ENCODE data around the gene NR2C2AP. TPM values are rescaled to one million over a fixed set of nuclear protein-coding genes. Genes with fewer than 3 reads are reported as not detected.

The NR2C2AP gene
- total and polyA plus RNA-seq, 2 of the 13 experiments (the other 11 are each of a cell fraction or from before 2014, with no cell fraction given) = 12.2 to 26.8 TPM

DNA sequence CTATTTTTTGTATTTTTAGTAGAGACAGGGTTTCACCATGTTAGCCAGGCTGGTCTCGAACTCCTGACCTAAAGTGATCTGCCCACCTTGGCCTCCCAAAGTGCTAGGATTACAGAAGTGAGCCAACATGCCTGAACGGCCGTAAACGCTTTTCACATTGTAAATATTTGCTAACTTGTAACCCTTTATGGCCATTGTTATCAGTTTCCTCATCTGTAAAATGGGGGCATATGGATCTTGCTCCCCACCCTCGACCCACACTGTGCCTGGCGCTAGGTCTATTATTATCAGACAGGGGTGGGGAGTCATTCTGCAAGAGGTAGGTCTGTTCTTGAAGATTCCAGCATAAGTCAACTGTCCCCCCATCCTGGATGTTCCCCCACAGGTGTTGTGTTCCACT lies 20.4 kb upstream of the NR2C2AP start:
- FAIRE-seq (no peak), ATAC-seq (no peak), DNase-seq (ENCODE audit: low spot score) (no peak)
- H3K9ac ChIP-seq (ENCODE audit: insufficient read depth, low read depth, low read length) = no peak overlapping the region
- 17% methylated on average over 6 of the region's 6 CpGs for WGBS (ENCODE audit: low lambda C conversion rate)
- H3K9me3 ChIP-seq (ENCODE audit: low read length) = no peaks in the 10 kb centered on the region
- no peak overlapping the region for H3K4me2 ChIP-seq (ENCODE audit: low read depth, low read length)
- ChIA-PET POLR2A (no interaction called here), CTCF (ENCODE audit: low intra/inter-chr PET ratio, low total read pairs) (no interaction called here)
- H4K20me1 ChIP-seq (ENCODE audit: insufficient read depth, low read length) = no peaks in the 10 kb centered on the region
- no peak overlapping the region for H3K4me3 ChIP-seq (replicated peaks in 1 of 3; ENCODE audit: insufficient read depth in 1 of 3, low read depth in 2 of 3, low read length in 3 of 3)
- peaks cover 6 to 36% of the 10 kb centered on the region in 2 experiments for H3K27me3 ChIP-seq (ENCODE audit: control insufficient read depth in 1 of 2, insufficient read depth in 2 of 2, low read length in 2 of 2)
- no peaks in the 10 kb centered on the region for H3K79me2 ChIP-seq (ENCODE audit: insufficient read depth, low read length)
- H2AFZ ChIP-seq (ENCODE audit: low read length) = no peak overlapping the region
- no peak overlapping the region for H3K27ac ChIP-seq (ENCODE audit: extremely low read length, insufficient read depth, low read length)
- intact Hi-C loops (cut with micrococcal nuclease; ENCODE audit: unreplicated experiment) = no loop called here
- H3K36me3 ChIP-seq (replicated peaks in 1 of 2; ENCODE audit: control insufficient read depth in 1 of 2, insufficient read depth in 2 of 2, low read length in 2 of 2) = no peaks in the 10 kb centered on the region
- TF ChIP-seq ZNF839 (CRISPR knock-in tag; IDR thresholded peaks at IDR 0.05; ENCODE audit: borderline replicate concordance) (no peak), SYNCRIP (IDR thresholded peaks at IDR 0.05; ENCODE audit: insufficient read depth, low read depth, low read length) (no peak), ZNF678 (CRISPR knock-in tag; IDR thresholded peaks at IDR 0.05) (no peak), ZMYM3 (CRISPR knock-in tag; IDR thresholded peaks at IDR 0.05) (peak; percentile 64; the same call in 1 of the 2 replicates), NFE2L1 (CRISPR knock-in tag; IDR thresholded peaks at IDR 0.05; ENCODE audit: borderline replicate concordance) (no peak), ZNF205 (CRISPR knock-in tag; IDR thresholded peaks at IDR 0.05) (no peak), SETDB1 (CRISPR knock-in tag; IDR thresholded peaks at IDR 0.05; ENCODE audit: borderline replicate concordance) (no peak), RFX5 (IDR thresholded peaks at IDR 0.05; ENCODE audit: low read depth, low read length) (no peak), ZNF446 (CRISPR knock-in tag; IDR thresholded peaks at IDR 0.05) (no peak), FOXA1 (IDR thresholded peaks at IDR 0.05) (no peak), FOXA1 (CRISPR knock-in tag; IDR thresholded peaks at IDR 0.05) (no peak), HNF4G (IDR thresholded peaks at IDR 0.05; ENCODE audit: borderline replicate concordance, low read depth, low read length) (no peak), HNF4G (CRISPR knock-in tag; IDR thresholded peaks at IDR 0.05; ENCODE audit: borderline replicate concordance, low read depth) (no peak), NFKBIZ (CRISPR knock-in tag; IDR thresholded peaks at IDR 0.05) (no peak), ZNF629 (CRISPR knock-in tag; conservative IDR thresholded peaks at IDR 0.05) (peak; percentile 83)
- TF ChIP-seq, protein P1, sequence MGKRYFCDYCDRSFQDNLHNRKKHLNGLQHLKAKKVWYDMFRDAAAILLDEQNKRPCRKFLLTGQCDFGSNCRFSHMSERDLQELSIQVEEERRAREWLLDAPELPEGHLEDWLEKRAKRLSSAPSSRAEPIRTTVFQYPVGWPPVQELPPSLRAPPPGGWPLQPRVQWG (CRISPR knock-in tag; IDR thresholded peaks at IDR 0.05; ENCODE audit: borderline replicate concordance, low read depth) = no peak
- TF ChIP-seq, protein P2, sequence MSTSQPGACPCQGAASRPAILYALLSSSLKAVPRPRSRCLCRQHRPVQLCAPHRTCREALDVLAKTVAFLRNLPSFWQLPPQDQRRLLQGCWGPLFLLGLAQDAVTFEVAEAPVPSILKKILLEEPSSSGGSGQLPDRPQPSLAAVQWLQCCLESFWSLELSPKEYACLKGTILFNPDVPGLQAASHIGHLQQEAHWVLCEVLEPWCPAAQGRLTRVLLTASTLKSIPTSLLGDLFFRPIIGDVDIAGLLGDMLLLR (CRISPR knock-in tag; IDR thresholded peaks at IDR 0.05) = no peak
- TF ChIP-seq, protein P3, sequence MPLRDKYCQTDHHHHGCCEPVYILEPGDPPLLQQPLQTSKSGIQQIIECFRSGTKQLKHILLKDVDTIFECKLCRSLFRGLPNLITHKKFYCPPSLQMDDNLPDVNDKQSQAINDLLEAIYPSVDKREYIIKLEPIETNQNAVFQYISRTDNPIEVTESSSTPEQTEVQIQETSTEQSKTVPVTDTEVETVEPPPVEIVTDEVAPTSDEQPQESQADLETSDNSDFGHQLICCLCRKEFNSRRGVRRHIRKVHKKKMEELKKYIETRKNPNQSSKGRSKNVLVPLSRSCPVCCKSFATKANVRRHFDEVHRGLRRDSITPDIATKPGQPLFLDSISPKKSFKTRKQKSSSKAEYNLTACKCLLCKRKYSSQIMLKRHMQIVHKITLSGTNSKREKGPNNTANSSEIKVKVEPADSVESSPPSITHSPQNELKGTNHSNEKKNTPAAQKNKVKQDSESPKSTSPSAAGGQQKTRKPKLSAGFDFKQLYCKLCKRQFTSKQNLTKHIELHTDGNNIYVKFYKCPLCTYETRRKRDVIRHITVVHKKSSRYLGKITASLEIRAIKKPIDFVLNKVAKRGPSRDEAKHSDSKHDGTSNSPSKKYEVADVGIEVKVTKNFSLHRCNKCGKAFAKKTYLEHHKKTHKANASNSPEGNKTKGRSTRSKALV (CRISPR knock-in tag; IDR thresholded peaks at IDR 0.05) = no peak
- TF ChIP-seq, protein P4, sequence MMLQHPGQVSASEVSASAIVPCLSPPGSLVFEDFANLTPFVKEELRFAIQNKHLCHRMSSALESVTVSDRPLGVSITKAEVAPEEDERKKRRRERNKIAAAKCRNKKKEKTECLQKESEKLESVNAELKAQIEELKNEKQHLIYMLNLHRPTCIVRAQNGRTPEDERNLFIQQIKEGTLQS (CRISPR knock-in tag; IDR thresholded peaks at IDR 0.05) = no peak
- in situ Hi-C loops (cut with HindIII; ENCODE audit: extremely low pct_ligation_motif_present, low pct_unique_long_range_greater_than_20kb) = no loop called here
- BruUV-seq (replicated peaks) = no TSS peak
- peaks cover 31% of the 10 kb centered on the region for H3K4me1 ChIP-seq (ENCODE audit: insufficient read depth, low read length)

Data from HepG2 (cell line).